GM12873 (cell line): ENCODE measurements around the gene MPHOSPH9.

ENCODE experiments used
- CTCF ChIP-seq: IDR thresholded peaks from 2 replicates; pipeline ENCODE4 v1.5.1; 2012; ENCODE audit warnings: low read depth, mild to moderate bottlenecking, moderate library complexity, low read length, control low read depth; ENCODE audit not compliant: insufficient read depth; ENCODE audit errors: missing control alignments

The MPHOSPH9 gene

GRCh38 chr12:123253641-123254459 lies 20.9 kb upstream of the MPHOSPH9 start:
- TF ChIP-seq CTCF, result no peak

- TF ChIP-seq CTCF, result no peak
Measured at GRCh38 chr12:123251403-123252076, 18.6 kb upstream of the MPHOSPH9 start.

- no peak for TF ChIP-seq CTCF
Measured at GRCh38 chr12:123250471-123251383, 17.8 kb upstream of the MPHOSPH9 start.

- no peak for TF ChIP-seq CTCF
Measured at GRCh38 chr12:123245678-123246077, 12.7 kb upstream of the MPHOSPH9 start.

- no peak for TF ChIP-seq CTCF
Measured at GRCh38 chr12:123243671-123244262, 10.8 kb upstream of the MPHOSPH9 start.

- no peak for TF ChIP-seq CTCF
Measured at GRCh38 chr12:123242116-123242904, 9.4 kb upstream of the MPHOSPH9 start.
